Measurements from ENCODE around the gene KCP.

Gene KCP

DNA sequence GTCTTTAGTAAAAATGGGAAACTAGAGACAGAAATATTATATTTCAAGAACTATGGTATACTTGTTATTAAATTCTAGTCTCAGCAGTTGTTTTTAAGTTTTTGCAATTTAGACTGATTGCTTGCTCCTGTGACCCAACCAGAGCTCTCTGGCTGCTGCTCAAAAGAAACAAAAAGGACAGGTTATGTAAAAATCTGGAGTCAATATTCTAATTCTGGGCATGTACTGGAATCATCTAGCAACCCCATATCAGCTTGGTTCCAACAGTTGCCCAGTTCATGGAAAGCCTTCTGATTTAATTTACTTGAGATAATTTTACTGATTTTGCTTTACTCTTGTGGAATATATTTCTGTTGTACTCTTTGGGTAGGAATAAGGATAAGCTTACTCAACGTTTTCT is 10.3 kb downstream of the KCP start:
- TF ChIP-seq ZBTB7A (IDR thresholded peaks at IDR 0.05; ENCODE audit: low read depth) (no peak), TAF1 (IDR thresholded peaks at IDR 0.05; ENCODE audit: low read depth) (no peak), NFIC (IDR thresholded peaks at IDR 0.05) (no peak), EGR1 (IDR thresholded peaks at IDR 0.05) (no peak), YY1 (IDR thresholded peaks at IDR 0.05; ENCODE audit: low read depth) (no peak), EP300 (IDR thresholded peaks at IDR 0.05; ENCODE audit: borderline replicate concordance) (no peak), TEAD4 (IDR thresholded peaks at IDR 0.05) (no peak), CEBPB (IDR thresholded peaks at IDR 0.05) (no peak), TCF12 (IDR thresholded peaks at IDR 0.05; ENCODE audit: low read depth) (no peak), CREB1 (IDR thresholded peaks at IDR 0.05; ENCODE audit: low read depth) (no peak), FOXM1 (IDR thresholded peaks at IDR 0.05; ENCODE audit: borderline replicate concordance, low read depth) (no peak), RAD21 (IDR thresholded peaks at IDR 0.05; ENCODE audit: low read depth) (no peak)
- TF ChIP-seq, protein P1, sequence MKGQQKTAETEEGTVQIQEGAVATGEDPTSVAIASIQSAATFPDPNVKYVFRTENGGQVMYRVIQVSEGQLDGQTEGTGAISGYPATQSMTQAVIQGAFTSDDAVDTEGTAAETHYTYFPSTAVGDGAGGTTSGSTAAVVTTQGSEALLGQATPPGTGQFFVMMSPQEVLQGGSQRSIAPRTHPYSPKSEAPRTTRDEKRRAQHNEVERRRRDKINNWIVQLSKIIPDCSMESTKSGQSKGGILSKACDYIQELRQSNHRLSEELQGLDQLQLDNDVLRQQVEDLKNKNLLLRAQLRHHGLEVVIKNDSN (IDR thresholded peaks at IDR 0.05): no peak
- TF ChIP-seq, protein P2, sequence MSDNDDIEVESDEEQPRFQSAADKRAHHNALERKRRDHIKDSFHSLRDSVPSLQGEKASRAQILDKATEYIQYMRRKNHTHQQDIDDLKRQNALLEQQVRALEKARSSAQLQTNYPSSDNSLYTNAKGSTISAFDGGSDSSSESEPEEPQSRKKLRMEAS (IDR thresholded peaks at IDR 0.05): no peak
- TF ChIP-seq, protein P3, sequence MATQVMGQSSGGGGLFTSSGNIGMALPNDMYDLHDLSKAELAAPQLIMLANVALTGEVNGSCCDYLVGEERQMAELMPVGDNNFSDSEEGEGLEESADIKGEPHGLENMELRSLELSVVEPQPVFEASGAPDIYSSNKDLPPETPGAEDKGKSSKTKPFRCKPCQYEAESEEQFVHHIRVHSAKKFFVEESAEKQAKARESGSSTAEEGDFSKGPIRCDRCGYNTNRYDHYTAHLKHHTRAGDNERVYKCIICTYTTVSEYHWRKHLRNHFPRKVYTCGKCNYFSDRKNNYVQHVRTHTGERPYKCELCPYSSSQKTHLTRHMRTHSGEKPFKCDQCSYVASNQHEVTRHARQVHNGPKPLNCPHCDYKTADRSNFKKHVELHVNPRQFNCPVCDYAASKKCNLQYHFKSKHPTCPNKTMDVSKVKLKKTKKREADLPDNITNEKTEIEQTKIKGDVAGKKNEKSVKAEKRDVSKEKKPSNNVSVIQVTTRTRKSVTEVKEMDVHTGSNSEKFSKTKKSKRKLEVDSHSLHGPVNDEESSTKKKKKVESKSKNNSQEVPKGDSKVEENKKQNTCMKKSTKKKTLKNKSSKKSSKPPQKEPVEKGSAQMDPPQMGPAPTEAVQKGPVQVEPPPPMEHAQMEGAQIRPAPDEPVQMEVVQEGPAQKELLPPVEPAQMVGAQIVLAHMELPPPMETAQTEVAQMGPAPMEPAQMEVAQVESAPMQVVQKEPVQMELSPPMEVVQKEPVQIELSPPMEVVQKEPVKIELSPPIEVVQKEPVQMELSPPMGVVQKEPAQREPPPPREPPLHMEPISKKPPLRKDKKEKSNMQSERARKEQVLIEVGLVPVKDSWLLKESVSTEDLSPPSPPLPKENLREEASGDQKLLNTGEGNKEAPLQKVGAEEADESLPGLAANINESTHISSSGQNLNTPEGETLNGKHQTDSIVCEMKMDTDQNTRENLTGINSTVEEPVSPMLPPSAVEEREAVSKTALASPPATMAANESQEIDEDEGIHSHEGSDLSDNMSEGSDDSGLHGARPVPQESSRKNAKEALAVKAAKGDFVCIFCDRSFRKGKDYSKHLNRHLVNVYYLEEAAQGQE (IDR thresholded peaks at IDR 0.05; ENCODE audit: low read depth): no peak

DNA sequence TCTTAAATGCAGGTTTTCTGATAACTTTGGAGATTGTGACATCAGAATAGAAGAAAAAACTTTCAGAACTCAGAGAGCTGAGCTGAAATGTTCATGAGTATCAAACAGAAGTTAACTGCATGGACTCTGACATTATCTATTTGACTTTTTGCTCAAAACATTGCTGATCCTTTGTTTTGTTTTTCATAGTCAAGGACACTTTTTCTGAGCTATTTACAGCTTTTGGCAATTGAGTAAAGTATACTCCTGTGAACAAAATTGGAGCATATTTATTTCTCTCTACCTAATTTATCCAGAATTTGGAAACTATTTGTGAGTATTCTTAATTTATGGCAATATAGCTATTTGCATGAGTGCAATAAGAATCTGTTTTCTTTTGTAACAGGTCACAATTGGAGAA is 11.1 kb downstream of the KCP start:
- TF ChIP-seq, protein P1 (IDR thresholded peaks at IDR 0.05): no peak
- TF ChIP-seq FOXM1 (IDR thresholded peaks at IDR 0.05; ENCODE audit: borderline replicate concordance, low read depth) (no peak), YY1 (IDR thresholded peaks at IDR 0.05; ENCODE audit: low read depth) (no peak), CEBPB (IDR thresholded peaks at IDR 0.05) (no peak), EGR1 (IDR thresholded peaks at IDR 0.05) (no peak), NFIC (IDR thresholded peaks at IDR 0.05) (no peak), TCF12 (IDR thresholded peaks at IDR 0.05; ENCODE audit: low read depth) (no peak), TEAD4 (IDR thresholded peaks at IDR 0.05) (no peak), CREB1 (IDR thresholded peaks at IDR 0.05; ENCODE audit: low read depth) (no peak), TAF1 (IDR thresholded peaks at IDR 0.05; ENCODE audit: low read depth) (no peak), EP300 (IDR thresholded peaks at IDR 0.05; ENCODE audit: borderline replicate concordance) (no peak), RAD21 (IDR thresholded peaks at IDR 0.05; ENCODE audit: low read depth) (no peak), ZBTB7A (IDR thresholded peaks at IDR 0.05; ENCODE audit: low read depth) (no peak)
- TF ChIP-seq, protein P2 (IDR thresholded peaks at IDR 0.05): no peak
- TF ChIP-seq, protein P3 (IDR thresholded peaks at IDR 0.05; ENCODE audit: low read depth): no peak

DNA sequence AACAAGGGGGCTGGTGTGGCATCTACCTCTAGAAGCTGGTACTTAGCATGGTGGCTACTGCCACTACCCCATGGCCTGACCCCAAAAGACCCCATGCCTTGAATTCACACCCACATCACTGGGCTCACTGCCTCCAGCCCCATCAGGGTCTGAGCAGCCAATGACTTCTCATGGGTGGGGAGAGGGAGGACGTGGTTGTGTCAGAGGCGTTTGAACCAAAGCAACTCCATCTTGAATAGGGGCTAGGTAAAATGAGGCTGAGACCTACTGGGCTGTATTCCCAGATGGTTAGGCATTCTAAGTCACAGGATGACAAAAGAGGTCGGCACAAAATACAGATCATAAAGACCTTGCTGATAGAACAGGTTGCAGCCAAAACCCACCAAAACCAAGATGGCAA is 15.2 kb downstream of the KCP start:
- TF ChIP-seq CEBPB (IDR thresholded peaks at IDR 0.05) (no peak), EP300 (IDR thresholded peaks at IDR 0.05; ENCODE audit: borderline replicate concordance) (no peak), YY1 (IDR thresholded peaks at IDR 0.05; ENCODE audit: low read depth) (no peak), NFIC (IDR thresholded peaks at IDR 0.05) (no peak)

DNA sequence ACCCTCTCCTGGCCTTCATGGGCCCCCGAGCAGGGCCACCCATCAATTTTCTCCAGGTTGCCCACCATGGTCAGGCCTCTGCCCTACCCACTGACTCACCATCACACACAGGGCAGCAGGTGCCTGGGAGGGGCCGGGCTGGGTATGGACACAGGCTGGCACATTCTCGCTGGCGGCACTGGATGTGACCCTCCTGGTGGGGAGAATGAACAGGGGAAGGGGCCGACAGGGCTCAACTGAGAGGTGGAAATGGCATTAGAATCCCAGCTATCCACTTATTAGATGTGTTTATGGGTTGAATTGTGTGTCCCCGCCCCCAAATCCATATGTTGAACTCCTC is 16.4 kb downstream of the KCP start:
- no peak for TF ChIP-seq CREB1 (IDR thresholded peaks at IDR 0.05; ENCODE audit: low read depth)
- TF ChIP-seq CEBPB (IDR thresholded peaks at IDR 0.05): no peak
- TF ChIP-seq EP300 (IDR thresholded peaks at IDR 0.05; ENCODE audit: borderline replicate concordance): no peak
- no peak for TF ChIP-seq RAD21 (IDR thresholded peaks at IDR 0.05; ENCODE audit: low read depth)
- TF ChIP-seq, protein P2 (IDR thresholded peaks at IDR 0.05): no peak
- TF ChIP-seq TAF1 (IDR thresholded peaks at IDR 0.05; ENCODE audit: low read depth): no peak
- TF ChIP-seq, protein P3 (IDR thresholded peaks at IDR 0.05; ENCODE audit: low read depth): no peak
- TF ChIP-seq NFIC (IDR thresholded peaks at IDR 0.05): no peak
- no peak for TF ChIP-seq YY1 (IDR thresholded peaks at IDR 0.05; ENCODE audit: low read depth)
- no peak for TF ChIP-seq FOXM1 (IDR thresholded peaks at IDR 0.05; ENCODE audit: borderline replicate concordance, low read depth)
